Stomach (tissue), 9 donors: ENCODE results near the gene PYGB. TPM values are rescaled to one million over a fixed set of nuclear protein-coding genes. Genes with fewer than 3 reads are reported as not detected.

Experiments used
- DNase-seq, 2 donors: peaks; one replicate each; pipeline versions ENCODE4 v3.0.0 to v3.0.0-alpha.2; 2013 to 2019
- H3K27ac ChIP-seq, 5 donors: fragments of 200-600 bp in 4 of 5; sonication (generic) in 4 of 5; one replicate each; pipeline ENCODE4 v1.5.1; 2013 to 2019; ENCODE audit warnings: mild to moderate bottlenecking in 1 of 5, moderate library complexity in 1 of 5
- H3K27me3 ChIP-seq, 3 donors: fragments of 200-600 bp; sonication (generic); one replicate each; pipeline ENCODE4 v1.5.1; 2017 to 2019; ENCODE audit warnings: mixed run types in 1 of 3
- H3K36me3 ChIP-seq, 4 donors: fragments of 200-600 bp; sonication (generic); 1 replicate in 3 of 4; 2 replicates in 1 of 4; pipeline ENCODE4 v1.5.1; 2016 to 2019
- H3K4me1 ChIP-seq, 4 donors: fragments of 200-600 bp; sonication (generic); one replicate each; pipeline ENCODE4 v1.5.1; 2016 to 2019
- H3K4me3 ChIP-seq, 4 donors: fragments of 200-600 bp; sonication (generic) in 3 of 4; one replicate each; pipeline ENCODE4 v1.5.1; 2016 to 2019; ENCODE audit warnings: mild to moderate bottlenecking in 1 of 4
- H3K9me3 ChIP-seq, 4 donors: fragments of 200-600 bp; sonication (generic); one replicate each; pipeline ENCODE4 v1.5.1; 2016 to 2019
- CTCF ChIP-seq, 7 experiments: fragments of 450-650 bp in 4 of 7; fragments of 200-600 bp in 3 of 7; sonication (generic) in 3 of 7; IDR thresholded peaks; one replicate each; pipeline ENCODE4 v1.5.1; 2016 to 2019; ENCODE audit warnings: antibody characterized with exemption in 7 of 7, control low read depth in 2 of 7, mild to moderate bottlenecking in 1 of 7
- EP300 ChIP-seq: sonication (generic); formaldehyde crosslinking; IDR thresholded peaks from one replicate; pipeline ENCODE4 v1.6.1; 2017; ENCODE audit warnings: antibody characterized with exemption
- POLR2A ChIP-seq, 4 donors: fragments of 450-650 bp; IDR thresholded peaks; one replicate each; pipeline ENCODE4 v1.6.1; 2016; ENCODE audit warnings: antibody characterized with exemption in 4 of 4, control low read depth in 2 of 4, mild to moderate bottlenecking in 1 of 4, moderate library complexity in 1 of 4
- POLR2AphosphoS5 ChIP-seq, 3 donors: sonication (generic); formaldehyde crosslinking; IDR thresholded peaks; one replicate each; pipeline ENCODE4 v1.6.1; 2016; ENCODE audit warnings: antibody characterized with exemption in 3 of 3
- WGBS, 5 donors: extraction: QIAGEN DNeasy Blood & Tissue Kit in 3 of 5; methylation state at CpG; one replicate each; pipeline versions ENCODE4 v1.1.5 to v1.1.7; 2013 to 2018; 5-methylcytosine and 5-hydroxymethylcytosine counted together
- intact Hi-C: fragments of 100-400 bp; cut with DNase I; formaldehyde crosslinking; loops from one replicate; pipeline ENCODE4 v1.15.1; 2023; ENCODE audit warnings: low total_unique reads
- polyA plus RNA-seq, 3 donors: library from polyadenylated mRNA; stranded (reverse); fragments of 200-250 nt; gene quantifications; one replicate each; pipeline ENCODE4 v1.2.3, GENCODE V29; 2013
- small RNA-seq, 4 donors: library from RNA; depleted of rRNA; stranded (forward); fragments of <200 nt; gene quantifications; one replicate each; pipeline ENCODE3, GENCODE V24; 2016
- total RNA-seq, 5 donors: library from RNA; depleted of rRNA; stranded (reverse); fragments of >200 nt; gene quantifications; one replicate each; pipeline versions ENCODE4 v1.1.0 to v1.2.3, GENCODE V29; 2014 to 2016
- donor health status: healthy with polysubstance abuse.
- donor health status: Bipolar disorder and iron deficiency.
- donor health status: healthy.

PYGB gene
- total and polyA plus RNA-seq, 8 donors, result 23.1 to 116 (median 49.5) TPM

GRCh38 chr20:25345721-25346120 lies 97.8 kb downstream of the PYGB start:
- Histone ChIP-seq H3K27ac (no peak overlapping the region), H3K9me3 (no peaks in the 10 kb centered on the region), H3K4me3 (no peak overlapping the region), H3K4me1 (peaks cover 0 to 8% (median 0%) of the 10 kb centered on the region in 4 donors), H3K36me3 (peaks cover 0 to 3% (median 0%) of the 10 kb centered on the region in 4 donors), H3K27me3 (no peaks in the 10 kb centered on the region)
- WGBS, 5 donors, result 71 to 92% (median 83%) methylated on average over 1 of the region's 1 CpG
- no peak for DNase-seq
- intact Hi-C loops, result no loop called here
- TF ChIP-seq POLR2A (IDR thresholded peaks at IDR 0.05) (no peak), CTCF (IDR thresholded peaks at IDR 0.05) (no peak), POLR2AphosphoS5 (IDR thresholded peaks at IDR 0.05) (no peak), EP300 (no peak)

GRCh38 chr20:25346349-25346748 lies 98.5 kb downstream of the PYGB start:
- Histone ChIP-seq H3K27me3 (no peaks in the 10 kb centered on the region), H3K36me3 (peaks cover 0 to 3% (median 0%) of the 10 kb centered on the region in 4 donors), H3K27ac (no peak overlapping the region), H3K4me3 (no peak overlapping the region), H3K4me1 (peaks cover 0 to 4% (median 0%) of the 10 kb centered on the region in 4 donors), H3K9me3 (no peaks in the 10 kb centered on the region)
- DNase-seq, result no peak
- TF ChIP-seq CTCF (IDR thresholded peaks at IDR 0.05), result no peak
- no peak for TF ChIP-seq EP300
- no peak for TF ChIP-seq POLR2AphosphoS5 (IDR thresholded peaks at IDR 0.05)
- no peak for TF ChIP-seq POLR2A (IDR thresholded peaks at IDR 0.05)
- intact Hi-C loops, result no loop called here
- 93 to 95% (median 93%) methylated on average over 6 of the region's 6 CpGs for WGBS, 5 donors

Small RNA genes lying within 50 kb of the gene (small RNA-seq; reads per million reads assigned to genes)
- gene AL035252.4 (0 reads per million in 4 donors), gene AL121772.2 (0 reads per million in 4 donors), gene RF00019 (0 reads per million in 4 donors)

Other genes with a start within 250 kb of the PYGB start
- 100 to 1,000 TPM in 1 of 5 donors, 10 to 100 TPM in 3, 1 to 10 TPM in 1; 7.0 to 135 (median 35.6) TPM for gene ACSS1, start 189.9 kb upstream of the PYGB start, total RNA-seq
- gene ACSS1, start 189.9 kb upstream of the PYGB start, polyA plus RNA-seq, result 10 to 100 TPM; 35.3 to 37.7 (median 35.9) TPM
- gene VSX1, start 165.9 kb upstream of the PYGB start, total RNA-seq, result not detected
- gene VSX1, start 165.9 kb upstream of the PYGB start, polyA plus RNA-seq, result under 1 TPM in 1 of 3 donors, not detected in 2; 0.05 TPM
- 100 to 1,000 TPM in 3 of 5 donors, 10 to 100 TPM in 2; 44.2 to 110 (median 104) TPM for gene ENTPD6, start 52.4 kb upstream of the PYGB start, total RNA-seq
- 10 to 100 TPM; 38.5 to 56.6 (median 40.7) TPM for gene ENTPD6, start 52.4 kb upstream of the PYGB start, polyA plus RNA-seq
- gene ABHD12, start 142.8 kb downstream of the PYGB start, total RNA-seq, result 10 to 100 TPM; 11.1 to 99.1 (median 53.1) TPM
- 10 to 100 TPM; 34.2 to 37.1 (median 34.2) TPM for gene ABHD12, start 142.8 kb downstream of the PYGB start, polyA plus RNA-seq
- gene GINS1, start 159.6 kb downstream of the PYGB start, total RNA-seq, result 1 to 10 TPM in 4 of 5 donors, not detected in 1; 1.0 to 9.4 (median 6.8) TPM
- 1 to 10 TPM; 1.1 to 2.8 (median 2.3) TPM for gene GINS1, start 159.6 kb downstream of the PYGB start, polyA plus RNA-seq